HG03439 (cell line): ENCODE measurements around the gene PDZD4.
"Not testable (repeated sequence)": the region's sequence is repeated elsewhere in the genome, so short reads cannot be mapped to it uniquely, and the experiment has no call there.

ENCODE experiments used
- ATAC-seq: cut with Tn5 transposase; IDR thresholded peaks from one replicate; pipeline ENCODE4 v1.9.1; 2021; ENCODE audit warnings: mild to moderate bottlenecking, moderate library complexity; ENCODE audit not compliant: unreplicated experiment

Gene PDZD4

DNA sequence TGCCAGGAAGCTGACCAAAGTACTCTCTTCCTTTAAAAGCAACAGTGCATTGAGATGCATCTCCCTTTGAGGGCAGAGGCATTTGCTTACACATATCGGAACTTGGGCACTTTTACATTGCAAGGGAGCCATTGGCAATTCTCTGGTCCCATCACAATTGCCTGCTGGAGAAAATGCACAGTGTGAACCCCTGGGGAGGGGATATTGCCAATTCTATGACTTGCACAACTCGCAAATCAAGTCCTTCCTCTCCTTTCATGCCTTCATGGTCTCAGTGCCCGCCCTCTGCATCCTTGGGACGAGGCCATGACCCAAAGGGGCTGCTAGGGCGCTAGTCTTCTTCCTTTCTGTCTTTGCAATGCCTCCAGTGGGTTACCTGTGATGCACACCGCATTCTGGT, 14.9 kb upstream of the PDZD4 start:
- ATAC-seq, result no peak

DNA sequence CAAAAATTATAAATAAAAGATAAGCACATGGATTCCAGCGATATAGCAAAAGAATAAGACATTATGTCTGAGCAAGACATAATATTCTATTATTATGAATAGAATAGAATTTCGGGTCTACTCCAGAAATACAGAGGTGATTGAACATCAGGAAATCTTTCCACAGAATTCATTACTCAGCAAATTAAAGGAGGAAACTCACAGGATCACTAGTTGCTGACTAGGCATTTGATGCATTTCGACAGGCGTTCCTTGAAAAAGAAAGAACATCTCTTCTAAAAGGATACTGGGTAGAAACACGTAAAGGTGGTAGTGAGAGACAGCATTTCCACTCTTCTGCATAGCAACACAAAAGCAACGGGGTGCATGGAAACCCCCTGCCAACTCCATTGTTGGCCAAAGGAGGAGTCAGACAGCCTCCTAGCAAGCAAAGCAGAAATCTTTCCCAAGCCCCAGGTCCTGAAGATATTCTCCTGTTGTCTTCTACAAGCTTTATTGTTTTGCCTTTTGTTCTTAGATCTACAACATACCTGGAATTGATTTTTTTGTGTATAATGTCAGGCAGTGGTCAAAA, 14.3 kb upstream of the PDZD4 start:
- no peak for ATAC-seq

DNA sequence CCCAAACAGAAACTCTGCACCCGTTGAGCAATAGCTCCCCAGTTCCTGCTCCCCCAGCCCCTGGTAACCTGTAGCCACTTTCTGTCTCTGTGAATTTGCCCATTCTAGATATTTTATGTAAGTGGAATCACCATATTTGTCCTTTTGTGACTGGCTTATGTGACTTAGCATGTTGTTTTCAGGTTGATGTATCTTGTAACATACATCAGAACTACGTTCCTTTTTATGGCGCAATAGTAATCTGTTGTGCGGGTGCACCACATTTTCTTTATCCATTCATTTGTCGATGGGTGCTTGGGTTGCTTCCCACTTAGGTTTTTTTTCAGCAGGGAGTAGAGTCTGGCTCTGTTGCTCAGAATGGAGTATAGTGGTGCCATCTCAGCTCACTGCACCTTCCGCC, 6.6 kb upstream of the PDZD4 start:
- ATAC-seq, result no peak

DNA sequence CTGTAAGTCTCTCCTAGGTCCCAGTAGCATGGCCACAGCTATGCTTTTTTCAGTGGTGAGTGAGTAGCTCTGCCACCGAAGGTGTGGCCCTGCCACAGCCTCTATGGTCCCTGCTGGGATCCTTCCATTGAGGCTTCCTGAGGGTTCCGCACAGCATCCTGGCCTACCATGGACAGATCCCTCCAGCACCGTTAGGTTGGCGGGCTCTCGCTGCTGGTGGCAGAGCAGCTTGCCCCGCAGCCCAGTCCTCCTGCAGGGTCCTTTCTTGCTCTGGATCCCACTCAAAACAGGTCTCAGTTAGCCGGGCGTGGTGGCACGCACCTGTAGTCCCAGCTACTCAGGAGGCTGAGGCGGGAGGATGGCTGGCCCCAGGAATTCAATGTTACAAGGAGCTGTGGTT, 2.4 kb upstream of the PDZD4 start:
- no peak for ATAC-seq

- no peak for ATAC-seq
These were observed 1.2 kb upstream of the PDZD4 start for GRCh38 chrX:153831429-153832150.

- no peak for ATAC-seq
These were observed 490 bp upstream of the PDZD4 start for GRCh38 chrX:153830640-153831428.

DNA sequence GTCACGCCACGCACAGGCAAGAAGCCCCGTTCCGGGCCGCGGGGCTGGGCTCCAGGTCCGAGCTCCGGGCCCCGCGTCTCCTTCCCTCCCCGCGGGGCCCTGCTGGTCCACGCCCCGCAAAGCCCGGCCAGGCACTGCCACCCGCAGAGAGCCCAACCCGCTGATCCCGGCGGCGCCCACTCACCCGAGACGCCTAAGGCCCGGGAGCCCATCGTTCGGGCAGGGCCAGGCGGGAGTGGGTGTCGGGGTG, 870 bp downstream of the PDZD4 start:
- ATAC-seq, result no peak

DNA sequence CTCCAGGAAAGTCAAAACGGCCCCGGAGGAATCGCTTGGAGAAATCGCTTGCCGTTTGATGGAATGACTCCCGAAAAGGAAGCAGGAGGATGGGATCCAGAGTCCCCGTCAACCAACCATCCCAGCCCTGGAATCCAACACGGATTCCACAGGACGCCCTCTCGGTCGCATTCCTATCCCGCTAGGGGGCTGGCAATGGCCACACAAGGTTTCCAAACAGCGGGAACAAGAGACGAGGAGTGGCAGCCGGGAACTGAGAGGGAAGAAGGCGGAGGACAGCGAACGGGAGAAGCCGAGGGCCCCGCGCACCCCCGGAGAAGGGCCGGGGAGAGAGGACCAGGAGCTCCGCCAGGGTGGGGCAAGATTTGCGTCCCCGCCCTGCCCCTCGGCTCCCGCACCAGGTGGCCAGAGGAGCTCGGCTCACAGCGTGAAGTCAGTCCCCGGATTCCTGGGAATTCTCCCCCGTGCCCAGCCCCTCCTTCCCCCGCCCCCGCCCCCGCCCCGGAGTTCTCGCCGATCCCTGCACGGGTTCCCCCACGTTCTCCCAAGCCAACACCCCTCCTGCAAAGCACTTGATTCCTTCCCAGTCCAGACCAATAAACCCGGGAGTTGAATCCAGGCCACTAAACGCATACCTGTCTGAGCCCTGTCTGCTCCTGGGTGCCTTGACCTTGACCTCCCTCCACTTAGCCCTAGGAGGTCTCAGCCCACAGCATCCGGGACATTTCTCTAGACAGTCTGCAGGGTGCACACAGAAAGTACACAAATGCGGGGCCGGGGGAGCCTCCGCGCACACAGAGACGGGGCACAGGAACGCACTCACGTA, 1.4 kb downstream of the PDZD4 start:
- ATAC-seq, result no peak

DNA sequence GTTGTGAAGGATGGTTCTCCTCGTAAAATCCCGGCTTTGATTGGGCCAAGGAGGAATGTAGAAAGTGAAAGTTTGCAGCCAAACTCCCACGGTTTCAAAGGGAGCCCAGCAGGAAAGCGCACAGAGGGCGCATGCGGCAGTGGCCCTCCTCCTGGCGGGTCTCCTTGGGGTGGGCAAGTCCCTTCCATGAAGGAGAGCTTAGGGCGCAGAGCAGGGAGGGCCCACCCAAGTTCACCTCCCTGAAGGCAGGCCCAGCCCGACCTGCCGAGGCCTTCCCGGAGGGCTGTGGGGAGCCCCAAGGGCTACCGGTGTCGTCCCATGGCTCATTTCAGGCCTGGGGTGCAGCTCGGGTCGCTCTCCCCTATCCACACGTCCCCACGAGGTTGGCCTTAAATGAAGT, 2.0 kb downstream of the PDZD4 start:
- ATAC-seq, result no peak

- no peak for ATAC-seq
These were observed 2.4 kb downstream of the PDZD4 start for GRCh38 chrX:153827903-153828302.

DNA sequence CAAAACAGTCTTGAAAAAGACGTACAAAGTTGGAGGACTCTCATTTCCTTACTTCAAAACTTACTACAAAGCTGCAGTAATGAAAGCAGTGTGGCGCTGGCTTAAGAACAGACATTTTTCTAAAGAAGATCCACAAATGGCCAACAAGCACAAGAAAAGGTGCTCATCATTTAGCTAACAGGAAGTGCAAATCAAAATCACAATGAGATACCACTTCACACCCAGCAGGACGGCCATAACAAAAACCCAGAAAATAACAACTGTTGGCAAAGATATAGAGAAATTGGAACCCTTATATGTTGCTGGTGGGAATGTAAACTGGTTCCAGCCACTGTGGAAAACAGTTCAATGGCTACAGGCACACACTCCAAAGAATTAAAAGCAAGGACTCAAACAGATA, 3.3 kb downstream of the PDZD4 start:
- ATAC-seq, result no peak

DNA sequence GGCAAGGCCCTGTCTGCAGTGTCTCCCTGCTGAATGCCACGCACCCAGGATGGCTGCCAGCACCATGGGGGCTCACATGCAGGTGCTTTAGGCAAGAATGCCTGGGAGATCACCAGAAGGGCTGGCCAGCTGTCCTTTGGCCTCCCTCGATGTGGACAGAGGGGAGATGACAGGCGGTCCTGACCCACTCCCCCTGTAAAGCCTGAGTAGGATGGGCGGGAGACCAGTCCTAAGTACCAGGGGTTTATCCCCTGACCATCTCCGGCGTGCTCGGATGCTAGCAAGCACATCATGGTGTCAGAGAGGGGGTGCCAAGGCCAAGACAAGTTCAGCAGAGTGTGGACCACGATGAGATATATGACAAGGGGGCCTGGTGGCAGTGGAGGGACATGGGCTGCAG, 5.3 kb downstream of the PDZD4 start:
- ATAC-seq, result no peak

DNA sequence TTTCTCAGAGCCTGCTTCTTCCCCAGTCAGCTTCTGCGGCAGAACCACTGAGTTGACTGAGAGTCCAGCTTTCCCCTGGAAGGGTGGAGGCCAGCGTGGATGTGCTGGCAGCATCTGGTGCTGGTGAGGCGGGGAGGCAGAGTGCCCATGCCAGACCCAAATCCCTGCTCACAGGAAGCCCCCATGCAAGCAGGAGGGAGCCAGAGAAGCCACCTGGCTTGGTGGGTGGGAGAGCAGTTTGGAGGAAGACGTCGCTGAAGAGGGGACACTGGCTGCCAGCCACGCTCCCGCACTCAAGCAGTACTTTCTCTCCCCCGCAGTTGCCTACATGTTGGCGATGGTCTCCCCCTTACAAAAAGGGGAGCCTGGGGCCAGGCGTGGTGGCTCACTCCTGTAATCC, 6.0 kb downstream of the PDZD4 start:
- no peak for ATAC-seq

DNA sequence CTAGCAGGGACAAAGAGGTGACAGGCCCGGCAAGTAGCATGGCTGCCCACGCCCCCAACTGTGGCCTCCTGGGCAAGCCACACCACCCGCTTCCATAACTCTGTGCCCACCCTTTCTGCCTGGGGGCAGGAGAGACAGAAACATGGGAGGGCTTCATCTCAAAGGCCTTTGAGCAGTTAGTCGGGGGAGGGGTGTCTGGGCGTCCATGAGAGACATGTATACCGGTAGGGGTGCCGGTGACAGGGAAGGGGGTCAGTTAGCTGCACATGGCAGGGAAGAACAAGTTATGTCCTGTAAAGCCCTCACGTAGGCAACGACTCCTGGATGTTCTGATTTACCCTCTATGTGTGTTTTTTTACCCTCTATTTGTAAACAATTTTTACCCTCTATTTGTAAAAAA, 9.3 kb downstream of the PDZD4 start:
- no peak for ATAC-seq

- ATAC-seq, result no peak
These were observed 9.7 kb downstream of the PDZD4 start for GRCh38 chrX:153820601-153821000.

DNA sequence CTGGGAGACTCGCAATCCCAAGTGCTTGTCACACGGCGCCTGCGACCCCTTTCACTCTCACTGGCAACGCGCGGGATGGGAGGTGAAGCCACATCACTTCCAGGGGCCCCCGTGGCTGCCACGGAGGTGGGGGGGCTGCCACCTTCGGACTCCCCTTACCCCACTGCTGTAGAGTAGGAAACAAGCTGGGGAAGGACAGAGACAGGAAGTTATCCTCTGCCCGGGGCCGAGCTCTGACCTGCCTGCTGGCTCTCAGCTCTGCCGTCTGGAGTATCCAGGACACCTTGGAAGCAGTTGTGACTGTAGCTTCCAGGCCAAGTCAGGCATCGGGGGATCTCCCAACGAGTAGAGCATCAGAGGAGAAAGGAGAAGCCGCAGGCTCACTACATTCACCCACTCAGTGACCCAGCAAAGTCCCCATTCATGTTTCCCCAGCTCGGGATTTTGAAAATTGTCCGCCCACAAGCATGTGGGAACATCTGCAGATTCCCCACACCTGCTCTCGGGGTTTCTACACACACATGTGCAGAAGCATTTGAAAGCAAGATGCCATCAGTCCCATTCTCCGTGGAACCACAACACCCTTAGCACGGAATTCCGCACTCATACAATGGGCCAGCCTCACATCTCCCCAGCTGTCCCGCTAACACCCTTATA, 10.8 kb downstream of the PDZD4 start:
- ATAC-seq, result no peak

GRCh38 chrX:153818571-153819383, 11.6 kb downstream of the PDZD4 start:
- ATAC-seq, result no peak

- ATAC-seq, result not testable (repeated sequence)
These were observed 12.3 kb downstream of the PDZD4 start for GRCh38 chrX:153818064-153818463.

GRCh38 chrX:153816831-153817690, 13.3 kb downstream of the PDZD4 start:
- no peak for ATAC-seq
